ENCODE measurements around the gene NT5C2.

The NT5C2 gene

GRCh38 chr10:103042129-103042528, 150.9 kb downstream of the NT5C2 start:
- Histone ChIP-seq H3K4me1 (ENCODE audit: low read length) (no peaks in the 10 kb centered on the region), H3K9me3 (replicated peaks; ENCODE audit: insufficient read depth, low read length) (no peaks in the 10 kb centered on the region), H3K27me3 (replicated peaks; ENCODE audit: insufficient read depth, low read length) (no peaks in the 10 kb centered on the region), H3K4me3 (ENCODE audit: low read length) (no peak overlapping the region), H3K9ac (ENCODE audit: low read length) (no peak overlapping the region), H4K20me1 (ENCODE audit: insufficient read depth, low read length) (no peaks in the 10 kb centered on the region), H3K9me2 (replicated peaks; ENCODE audit: insufficient read depth, low read length) (no peaks in the 10 kb centered on the region), H3K36me3 (replicated peaks; ENCODE audit: insufficient read depth, low read length) (no peaks in the 10 kb centered on the region), H3K4me2 (ENCODE audit: low read depth, low read length) (no peak overlapping the region), H3F3A (ENCODE audit: insufficient read depth, low read length) (no peaks in the 10 kb centered on the region), H2AFZ (ENCODE audit: low read length) (no peak overlapping the region), H3K79me2 (ENCODE audit: low read length) (no peaks in the 10 kb centered on the region), H3K27ac (ENCODE audit: low read length) (no peak overlapping the region)
- DNase-seq, result no peak
- TF ChIP-seq EZH2phosphoT487 (IDR thresholded peaks at IDR 0.05; ENCODE audit: low read length) (no peak), EZH2 (optimal IDR thresholded peaks at IDR 0.05; ENCODE audit: low read depth, low read length) (no peak)
- TF ChIP-seq, protein P1, sequence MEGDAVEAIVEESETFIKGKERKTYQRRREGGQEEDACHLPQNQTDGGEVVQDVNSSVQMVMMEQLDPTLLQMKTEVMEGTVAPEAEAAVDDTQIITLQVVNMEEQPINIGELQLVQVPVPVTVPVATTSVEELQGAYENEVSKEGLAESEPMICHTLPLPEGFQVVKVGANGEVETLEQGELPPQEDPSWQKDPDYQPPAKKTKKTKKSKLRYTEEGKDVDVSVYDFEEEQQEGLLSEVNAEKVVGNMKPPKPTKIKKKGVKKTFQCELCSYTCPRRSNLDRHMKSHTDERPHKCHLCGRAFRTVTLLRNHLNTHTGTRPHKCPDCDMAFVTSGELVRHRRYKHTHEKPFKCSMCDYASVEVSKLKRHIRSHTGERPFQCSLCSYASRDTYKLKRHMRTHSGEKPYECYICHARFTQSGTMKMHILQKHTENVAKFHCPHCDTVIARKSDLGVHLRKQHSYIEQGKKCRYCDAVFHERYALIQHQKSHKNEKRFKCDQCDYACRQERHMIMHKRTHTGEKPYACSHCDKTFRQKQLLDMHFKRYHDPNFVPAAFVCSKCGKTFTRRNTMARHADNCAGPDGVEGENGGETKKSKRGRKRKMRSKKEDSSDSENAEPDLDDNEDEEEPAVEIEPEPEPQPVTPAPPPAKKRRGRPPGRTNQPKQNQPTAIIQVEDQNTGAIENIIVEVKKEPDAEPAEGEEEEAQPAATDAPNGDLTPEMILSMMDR (IDR thresholded peaks at IDR 0.05; ENCODE audit: low read length), result no peak

GRCh38 chr10:103041391-103041790, 151.7 kb downstream of the NT5C2 start:
- no peak for DNase-seq
- Histone ChIP-seq H3K9me2 (replicated peaks; ENCODE audit: insufficient read depth, low read length) (no peaks in the 10 kb centered on the region), H3K4me2 (ENCODE audit: low read depth, low read length) (no peak overlapping the region), H2AFZ (ENCODE audit: low read length) (no peak overlapping the region), H3K27ac (ENCODE audit: low read length) (no peak overlapping the region), H3K4me3 (ENCODE audit: low read length) (no peak overlapping the region), H3K4me1 (ENCODE audit: low read length) (no peaks in the 10 kb centered on the region), H3K9ac (ENCODE audit: low read length) (no peak overlapping the region), H3K27me3 (replicated peaks; ENCODE audit: insufficient read depth, low read length) (no peaks in the 10 kb centered on the region), H3K36me3 (replicated peaks; ENCODE audit: insufficient read depth, low read length) (no peaks in the 10 kb centered on the region), H3F3A (ENCODE audit: insufficient read depth, low read length) (no peaks in the 10 kb centered on the region), H4K20me1 (ENCODE audit: insufficient read depth, low read length) (no peaks in the 10 kb centered on the region), H3K9me3 (replicated peaks; ENCODE audit: insufficient read depth, low read length) (no peaks in the 10 kb centered on the region), H3K79me2 (ENCODE audit: low read length) (no peaks in the 10 kb centered on the region)
- TF ChIP-seq, protein P1 (IDR thresholded peaks at IDR 0.05; ENCODE audit: low read length), result no peak
- TF ChIP-seq EZH2phosphoT487 (IDR thresholded peaks at IDR 0.05; ENCODE audit: low read length), result no peak
- no peak for TF ChIP-seq EZH2 (optimal IDR thresholded peaks at IDR 0.05; ENCODE audit: low read depth, low read length)

DNA sequence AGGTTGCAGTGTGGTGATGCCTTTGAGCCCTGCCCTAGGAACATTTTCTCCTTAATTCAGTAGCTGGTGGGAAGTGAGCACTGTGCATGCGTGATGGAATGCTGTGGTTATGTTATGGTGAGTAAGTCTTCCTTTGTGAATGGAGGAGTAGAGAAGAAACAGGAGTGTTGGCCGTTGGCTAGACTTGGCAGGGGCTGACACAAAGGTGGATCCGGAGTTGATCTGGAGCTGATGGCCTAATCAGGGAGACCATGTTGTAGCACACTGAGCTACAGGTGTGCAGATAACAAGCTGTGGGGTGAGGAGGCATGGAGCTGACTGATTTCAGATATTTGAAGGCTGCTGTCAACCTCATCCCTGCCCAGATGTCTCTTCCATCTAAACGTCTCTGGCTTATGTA, 152.7 kb downstream of the NT5C2 start:
- Histone ChIP-seq H3K79me2 (ENCODE audit: low read length) (no peaks in the 10 kb centered on the region), H3K27ac (ENCODE audit: low read length) (no peak overlapping the region), H3K9ac (ENCODE audit: low read length) (no peak overlapping the region), H3K9me3 (replicated peaks; ENCODE audit: insufficient read depth, low read length) (no peaks in the 10 kb centered on the region), H3K9me2 (replicated peaks; ENCODE audit: insufficient read depth, low read length) (no peaks in the 10 kb centered on the region), H3K4me1 (ENCODE audit: low read length) (no peaks in the 10 kb centered on the region), H3K4me2 (ENCODE audit: low read depth, low read length) (no peak overlapping the region), H4K20me1 (ENCODE audit: insufficient read depth, low read length) (no peaks in the 10 kb centered on the region), H2AFZ (ENCODE audit: low read length) (no peak overlapping the region), H3K27me3 (replicated peaks; ENCODE audit: insufficient read depth, low read length) (no peaks in the 10 kb centered on the region), H3K36me3 (replicated peaks; ENCODE audit: insufficient read depth, low read length) (no peaks in the 10 kb centered on the region), H3F3A (ENCODE audit: insufficient read depth, low read length) (no peaks in the 10 kb centered on the region), H3K4me3 (ENCODE audit: low read length) (no peak overlapping the region)
- TF ChIP-seq, protein P1 (IDR thresholded peaks at IDR 0.05; ENCODE audit: low read length), result no peak
- TF ChIP-seq EZH2 (optimal IDR thresholded peaks at IDR 0.05; ENCODE audit: low read depth, low read length) (no peak), EZH2phosphoT487 (IDR thresholded peaks at IDR 0.05; ENCODE audit: low read length) (no peak)
- DNase-seq, result no peak
